GM12872 (cell line): ENCODE results near the gene NOL4L.

Experiments used
- TF ChIP-seq, protein P1 (sequence below): IDR thresholded peaks from 3 replicates; pipeline ENCODE4 v1.5.1; 2011; ENCODE audit warnings: low read depth, mild to moderate bottlenecking, low read length, moderate library complexity; ENCODE audit not compliant: insufficient read depth

The NOL4L gene

DNA sequence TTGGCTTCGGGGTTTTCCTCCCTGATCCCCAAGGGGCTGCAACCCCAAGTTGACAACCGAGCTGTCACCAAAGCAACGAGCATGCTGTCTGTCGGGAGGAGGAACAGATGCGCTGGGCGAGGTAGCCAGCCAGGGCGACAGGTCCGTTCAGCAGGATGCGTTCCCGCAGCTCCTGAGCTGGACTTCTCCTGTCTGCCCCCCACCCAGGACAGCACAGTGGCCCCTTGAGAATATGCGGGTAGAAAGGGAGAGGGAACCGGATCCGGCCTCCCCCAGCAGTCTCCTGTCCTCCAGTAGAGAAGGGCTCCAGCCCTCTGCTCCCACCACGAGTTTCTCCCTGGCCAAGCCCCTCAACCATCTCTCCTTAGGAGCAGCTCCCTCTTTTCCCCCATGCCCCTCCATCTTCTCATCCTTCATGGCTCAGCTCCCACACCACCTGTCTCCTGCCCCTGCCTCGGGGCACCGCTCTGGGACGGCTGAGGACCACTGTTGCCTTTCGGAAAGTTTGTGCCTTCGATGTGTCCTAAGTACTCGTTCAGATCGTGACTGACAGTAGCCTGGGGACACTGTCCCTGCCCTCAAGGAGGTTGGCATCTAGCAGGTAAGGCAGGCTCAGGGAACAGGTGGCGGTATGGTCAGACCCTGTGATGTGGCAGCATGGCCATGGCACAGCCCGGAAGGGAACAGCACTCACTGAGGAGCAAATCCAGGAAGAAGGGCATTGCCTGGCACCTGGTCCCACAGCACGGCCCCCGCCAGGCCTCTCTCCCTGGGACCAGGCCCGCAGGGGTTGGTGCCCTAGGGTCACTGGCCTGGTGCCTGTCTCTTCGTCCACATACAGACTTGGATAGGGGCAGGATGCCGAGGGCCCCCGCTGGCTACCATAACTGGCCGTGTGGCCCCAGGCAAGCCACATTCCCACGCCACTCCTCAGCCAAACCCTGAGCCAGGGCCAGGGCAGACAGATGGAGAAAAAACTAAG is 130.7 kb downstream of the NOL4L start:
- TF ChIP-seq, protein P1, sequence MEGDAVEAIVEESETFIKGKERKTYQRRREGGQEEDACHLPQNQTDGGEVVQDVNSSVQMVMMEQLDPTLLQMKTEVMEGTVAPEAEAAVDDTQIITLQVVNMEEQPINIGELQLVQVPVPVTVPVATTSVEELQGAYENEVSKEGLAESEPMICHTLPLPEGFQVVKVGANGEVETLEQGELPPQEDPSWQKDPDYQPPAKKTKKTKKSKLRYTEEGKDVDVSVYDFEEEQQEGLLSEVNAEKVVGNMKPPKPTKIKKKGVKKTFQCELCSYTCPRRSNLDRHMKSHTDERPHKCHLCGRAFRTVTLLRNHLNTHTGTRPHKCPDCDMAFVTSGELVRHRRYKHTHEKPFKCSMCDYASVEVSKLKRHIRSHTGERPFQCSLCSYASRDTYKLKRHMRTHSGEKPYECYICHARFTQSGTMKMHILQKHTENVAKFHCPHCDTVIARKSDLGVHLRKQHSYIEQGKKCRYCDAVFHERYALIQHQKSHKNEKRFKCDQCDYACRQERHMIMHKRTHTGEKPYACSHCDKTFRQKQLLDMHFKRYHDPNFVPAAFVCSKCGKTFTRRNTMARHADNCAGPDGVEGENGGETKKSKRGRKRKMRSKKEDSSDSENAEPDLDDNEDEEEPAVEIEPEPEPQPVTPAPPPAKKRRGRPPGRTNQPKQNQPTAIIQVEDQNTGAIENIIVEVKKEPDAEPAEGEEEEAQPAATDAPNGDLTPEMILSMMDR: no peak

DNA sequence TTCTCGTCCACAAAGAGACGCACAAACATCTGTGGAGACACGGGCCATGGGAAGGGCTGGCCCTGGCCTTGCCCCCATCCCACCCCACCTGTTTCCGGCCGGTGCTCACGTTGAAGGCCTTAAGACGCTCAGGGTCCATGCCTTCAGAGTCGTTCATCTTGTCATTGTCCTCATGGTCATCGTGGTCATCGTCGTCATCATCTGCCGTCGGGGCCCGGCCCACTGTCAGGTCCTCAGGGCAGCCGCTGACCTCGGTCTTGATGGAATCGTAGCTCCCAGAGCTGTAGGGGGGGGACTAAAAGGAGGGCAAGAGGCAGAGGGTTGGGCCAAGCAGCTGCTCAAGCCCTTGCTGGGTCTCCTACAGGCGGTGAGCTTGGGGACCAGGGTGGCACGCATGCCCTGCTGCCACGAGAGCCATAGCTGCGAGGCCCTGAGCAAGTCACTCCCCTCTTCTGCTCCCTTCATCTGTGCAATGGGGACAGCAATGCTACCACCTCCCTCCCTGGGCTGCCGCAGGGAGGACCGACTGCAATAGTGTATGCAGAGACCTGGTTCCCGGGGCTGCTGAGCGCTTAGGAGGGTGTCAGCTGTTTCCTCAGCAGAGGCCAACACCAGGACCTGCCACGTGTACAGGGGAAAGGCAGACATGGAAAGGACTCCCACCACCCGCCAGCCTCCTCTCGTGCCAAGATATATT is 131.5 kb downstream of the NOL4L start:
- TF ChIP-seq, protein P1: no peak

DNA sequence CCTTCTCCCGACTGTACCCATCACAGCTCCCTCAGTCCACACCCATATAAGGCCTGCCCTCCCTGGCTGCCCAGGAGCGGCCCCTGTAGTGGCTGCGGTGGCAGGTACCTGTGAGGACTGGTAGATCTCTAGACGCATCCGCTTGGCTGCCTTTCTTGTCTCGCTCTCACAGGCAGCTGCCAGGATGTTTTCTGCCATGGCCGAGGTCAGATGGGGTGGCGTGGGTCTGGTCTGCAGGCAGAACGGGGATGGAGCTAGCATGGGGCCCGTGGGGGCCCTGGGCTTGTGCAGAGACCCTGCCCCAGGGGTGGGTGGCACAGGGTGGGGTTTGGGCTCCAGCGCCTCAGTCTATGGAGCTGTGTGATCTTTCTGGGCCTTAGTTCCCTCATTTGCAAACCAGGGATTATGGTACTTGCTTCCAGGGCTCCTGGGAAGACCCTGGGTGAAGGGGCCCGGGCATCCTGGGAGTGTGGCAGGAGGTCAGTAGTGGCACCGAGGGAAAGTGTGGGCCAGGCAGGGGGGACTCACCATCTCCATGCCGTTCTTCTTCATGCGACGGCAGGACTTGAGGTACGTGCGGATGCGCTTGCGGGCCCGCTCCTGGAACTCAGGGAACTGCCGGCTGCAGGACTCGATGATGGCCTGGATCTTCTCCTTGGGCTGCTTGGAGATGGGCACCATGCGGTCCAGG is 132.2 kb downstream of the NOL4L start:
- TF ChIP-seq, protein P1: no peak

DNA sequence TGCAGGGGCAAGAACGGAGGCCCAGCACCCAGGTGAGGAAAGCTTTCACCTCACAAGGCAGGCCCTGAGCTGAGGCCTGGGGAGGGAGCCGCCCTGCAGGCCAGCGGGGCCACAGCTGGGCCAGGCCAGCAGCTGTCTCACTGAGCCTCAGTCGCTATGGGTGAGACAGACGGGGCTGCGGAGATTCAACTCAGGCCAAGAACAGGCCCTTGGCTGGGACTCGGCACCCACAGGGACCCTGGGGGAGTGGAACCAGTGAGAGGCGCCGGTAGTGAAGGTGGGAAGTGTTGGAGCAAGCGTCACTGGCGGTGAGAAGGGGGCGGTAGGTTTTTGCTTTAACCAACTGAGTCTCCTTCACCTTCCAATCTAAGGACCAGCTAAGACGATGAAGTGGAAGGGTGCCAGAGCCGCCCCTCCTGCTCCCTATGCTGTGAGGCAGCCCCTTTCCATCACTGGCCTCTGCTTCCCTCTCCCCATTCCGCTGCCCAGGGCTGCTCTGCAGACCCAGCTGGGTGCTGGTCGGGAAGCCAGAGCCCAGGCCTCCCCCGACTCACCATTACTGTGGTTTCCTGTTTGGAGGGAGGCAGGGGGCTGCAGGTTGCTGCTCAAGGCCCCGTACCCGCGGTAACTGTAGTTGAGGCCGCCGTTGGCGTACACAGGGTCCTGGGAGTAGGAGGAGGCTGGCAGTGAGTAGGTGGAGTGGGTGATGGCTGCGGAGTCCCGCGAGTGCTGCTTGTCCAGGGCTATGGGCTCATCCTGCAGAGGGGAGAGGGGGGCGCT is 133.3 kb downstream of the NOL4L start:
- TF ChIP-seq, protein P1: no peak

DNA sequence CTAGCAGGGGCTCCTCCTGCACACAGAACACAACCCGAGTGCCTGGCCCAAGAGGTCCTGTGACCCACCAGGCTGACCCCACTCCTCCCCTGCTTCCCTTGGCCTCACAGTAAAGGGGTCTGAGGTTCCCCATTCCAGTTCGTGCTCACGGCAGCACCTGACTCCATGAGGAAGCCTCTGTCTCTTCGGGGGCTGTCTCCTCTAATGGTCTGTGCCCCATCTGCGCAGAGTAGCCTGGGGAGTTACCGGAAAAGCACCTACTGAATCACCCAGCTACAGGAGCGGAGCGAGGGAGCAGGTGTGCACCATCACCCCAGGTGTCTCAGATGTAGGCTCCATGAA is 133.8 kb downstream of the NOL4L start:
- TF ChIP-seq, protein P1: no peak

DNA sequence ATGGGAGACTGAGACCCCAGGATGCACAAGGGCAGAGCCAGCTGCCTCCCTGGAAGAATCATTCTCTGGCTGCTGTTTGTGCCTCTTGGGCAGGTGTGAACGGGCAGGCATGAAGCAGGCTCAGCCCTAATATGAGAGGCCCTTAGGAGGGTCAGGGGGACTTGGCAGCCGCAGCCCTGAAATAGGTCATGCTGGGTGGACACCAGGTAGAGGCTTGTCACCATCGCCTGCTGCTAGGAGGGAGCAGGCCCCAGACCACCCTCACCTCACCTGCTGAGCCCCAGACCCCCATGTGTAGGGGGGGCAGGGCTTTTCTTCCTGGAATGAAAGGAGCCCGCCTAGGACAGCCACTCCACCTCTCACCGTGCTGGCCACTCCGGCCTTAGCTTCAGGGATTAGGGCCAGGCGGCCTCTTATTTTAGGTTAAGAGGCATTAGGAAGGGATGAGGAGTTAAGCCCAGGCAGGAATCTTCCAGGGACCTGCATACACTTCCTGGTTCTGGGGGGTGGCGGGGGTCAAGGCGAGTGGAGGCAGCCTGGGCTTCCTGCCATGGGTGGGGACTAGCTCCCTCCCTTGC is 134.6 kb downstream of the NOL4L start:
- TF ChIP-seq, protein P1: no peak
